Liver (tissue), 9 donors: ENCODE results near the gene HTATSF1. TPM values are rescaled to one million over a fixed set of nuclear protein-coding genes. Genes with fewer than 3 reads are reported as not detected.

Experiments
- DNase-seq: peaks from one replicate; pipeline ENCODE4 v3.0.0-alpha.2; 2017; ENCODE audit warnings: low spot score
- H3K27ac ChIP-seq, 2 donors: one replicate each; pipeline ENCODE4 v1.7.0; 2013; ENCODE audit warnings: inconsistent platforms in 2 of 2, low read length in 2 of 2, control low read depth in 1 of 2, low read depth in 1 of 2, mild to moderate bottlenecking in 1 of 2
- H3K27me3 ChIP-seq, 4 donors: one replicate each; pipeline versions ENCODE4 v1.6.1 to v1.7.0; 2013; ENCODE audit warnings: low read length in 3 of 4, inconsistent platforms in 1 of 4, mild to moderate bottlenecking in 1 of 4, moderate library complexity in 1 of 4; ENCODE audit not compliant: control insufficient read depth in 4 of 4, insufficient read depth in 4 of 4
- H3K36me3 ChIP-seq, 4 donors: one replicate each; pipeline versions ENCODE4 v1.6.1 to v1.7.0; 2013; ENCODE audit warnings: low read length in 3 of 4, mild to moderate bottlenecking in 3 of 4, low read depth in 1 of 4, moderate library complexity in 1 of 4; ENCODE audit not compliant: control insufficient read depth in 4 of 4, insufficient read depth in 3 of 4
- H3K4me1 ChIP-seq, 4 donors: one replicate each; pipeline versions ENCODE4 v1.6.1 to v1.7.0; 2013; ENCODE audit warnings: low read length in 3 of 4, mild to moderate bottlenecking in 3 of 4, moderate library complexity in 1 of 4; ENCODE audit not compliant: control insufficient read depth in 4 of 4, insufficient read depth in 4 of 4
- H3K4me3 ChIP-seq, 3 donors: one replicate each; pipeline versions ENCODE4 v1.6.1 to v1.7.0; 2013; ENCODE audit warnings: low read length in 3 of 3, control low read depth in 1 of 3, low read depth in 1 of 3, mild to moderate bottlenecking in 1 of 3
- H3K9ac ChIP-seq, 2 donors: one replicate each; pipeline ENCODE4 v1.7.0; 2013; ENCODE audit warnings: low read length in 2 of 2, mild to moderate bottlenecking in 2 of 2, moderate library complexity in 2 of 2, control low read depth in 1 of 2, low read depth in 1 of 2
- H3K9me3 ChIP-seq, 4 donors: one replicate each; pipeline versions ENCODE4 v1.6.1 to v1.7.0; 2013; ENCODE audit warnings: low read length in 3 of 4; ENCODE audit not compliant: control insufficient read depth in 4 of 4
- EGR1 ChIP-seq, 2 donors: IDR thresholded peaks; 2 replicates each; pipeline ENCODE4 v1.6.1; 2016 to 2018; ENCODE audit warnings: antibody characterized with exemption in 2 of 2, low read depth in 2 of 2
- FOXA1 ChIP-seq: IDR thresholded peaks from 2 replicates; pipeline ENCODE4 v1.6.1; 2016; ENCODE audit warnings: antibody characterized with exemption
- FOXA2 ChIP-seq: IDR thresholded peaks from 2 replicates; pipeline ENCODE4 v1.6.1; 2016; ENCODE audit warnings: antibody characterized with exemption
- GABPA ChIP-seq, 2 donors: IDR thresholded peaks in 1 of 2; conservative IDR thresholded peaks in 1 of 2; 2 replicates each; pipeline ENCODE4 v1.6.1; 2016; ENCODE audit warnings: antibody characterized with exemption in 2 of 2, mild to moderate bottlenecking in 1 of 2, moderate library complexity in 1 of 2
- HNF4A ChIP-seq, 2 donors: conservative IDR thresholded peaks; 2 replicates each; pipeline ENCODE4 v1.6.1; 2016; ENCODE audit warnings: antibody characterized with exemption in 2 of 2, mild to moderate bottlenecking in 2 of 2
- HNF4G ChIP-seq: IDR thresholded peaks from 2 replicates; pipeline ENCODE4 v1.6.1; 2016; ENCODE audit warnings: antibody characterized with exemption
- JUND ChIP-seq, 2 donors: IDR thresholded peaks; 2 replicates each; pipeline ENCODE4 v1.6.1; 2016; ENCODE audit warnings: antibody characterized with exemption in 2 of 2
- NR2F2 ChIP-seq: IDR thresholded peaks from 2 replicates; pipeline ENCODE4 v1.6.1; 2016; ENCODE audit warnings: antibody characterized with exemption
- RAD21 ChIP-seq, 2 donors: IDR thresholded peaks; 2 replicates each; pipeline ENCODE4 v1.6.1; 2016; ENCODE audit warnings: antibody characterized with exemption in 2 of 2, mild to moderate bottlenecking in 2 of 2
- RXRA ChIP-seq, 2 donors: IDR thresholded peaks; 2 replicates each; pipeline ENCODE4 v1.6.1; 2017 to 2018; ENCODE audit warnings: antibody characterized with exemption in 2 of 2, mild to moderate bottlenecking in 1 of 2
- SP1 ChIP-seq: IDR thresholded peaks from 2 replicates; pipeline ENCODE4 v1.6.1; 2018; ENCODE audit warnings: antibody characterized with exemption, mild to moderate bottlenecking
- TAF1 ChIP-seq: conservative IDR thresholded peaks from 2 replicates; pipeline ENCODE4 v1.6.1; 2016; ENCODE audit warnings: antibody characterized with exemption, mild to moderate bottlenecking
- YY1 ChIP-seq: IDR thresholded peaks from 2 replicates; pipeline ENCODE4 v1.6.1; 2016; ENCODE audit warnings: antibody characterized with exemption, mild to moderate bottlenecking
- WGBS: extraction: QIAGEN DNeasy Blood & Tissue Kit; methylation state at CpG from one replicate; pipeline ENCODE4 v1.1.7; 2013; 5-methylcytosine and 5-hydroxymethylcytosine counted together
- polyA plus RNA-seq, 2 donors: library from polyadenylated mRNA; stranded (reverse) in 1 of 2; unstranded in 1 of 2; fragments of 200-250 nt in 1 of 2; fragments of >200 nt in 1 of 2; fragmentation: Nextera tagmentation in 1 of 2; extraction: Ambion mirVana in 1 of 2; gene quantifications; one replicate each; pipeline versions ENCODE4 v1.2.1 to v1.2.3, GENCODE V29; 2013 to 2015
- total RNA-seq, 2 donors: library from RNA; depleted of rRNA; stranded (reverse); fragments of >200 nt; gene quantifications; one replicate each; pipeline ENCODE4 v1.2.3, GENCODE V29; 2014
- TF ChIP-seq, protein P1 (sequence below): IDR thresholded peaks from 2 replicates; pipeline ENCODE4 v1.6.1; 2016; ENCODE audit warnings: antibody characterized with exemption
- TF ChIP-seq, protein P2 (sequence below): fragments of 150-350 bp; IDR thresholded peaks from 2 replicates; pipeline ENCODE4 v1.5.1; 2017; ENCODE audit warnings: improper control_type of control experiment, low read depth, low read length; ENCODE audit not compliant: missing input control
- TF ChIP-seq, protein P3 (sequence below): IDR thresholded peaks from 2 replicates; pipeline ENCODE4 v1.6.1; 2016; ENCODE audit warnings: antibody characterized with exemption, mild to moderate bottlenecking
- TF ChIP-seq, protein P4 (sequence below): IDR thresholded peaks from 2 replicates; pipeline ENCODE4 v1.6.1; 2016; ENCODE audit warnings: antibody characterized with exemption
- donor health status: healthy.
- donor health status: healthy.
- donor health status: healthy.
- donor health status: healthy.
- donor health status: healthy.

HTATSF1 gene
- total and polyA plus RNA-seq, 4 donors: 12.5 to 35.7 (median 14.1) TPM

DNA sequence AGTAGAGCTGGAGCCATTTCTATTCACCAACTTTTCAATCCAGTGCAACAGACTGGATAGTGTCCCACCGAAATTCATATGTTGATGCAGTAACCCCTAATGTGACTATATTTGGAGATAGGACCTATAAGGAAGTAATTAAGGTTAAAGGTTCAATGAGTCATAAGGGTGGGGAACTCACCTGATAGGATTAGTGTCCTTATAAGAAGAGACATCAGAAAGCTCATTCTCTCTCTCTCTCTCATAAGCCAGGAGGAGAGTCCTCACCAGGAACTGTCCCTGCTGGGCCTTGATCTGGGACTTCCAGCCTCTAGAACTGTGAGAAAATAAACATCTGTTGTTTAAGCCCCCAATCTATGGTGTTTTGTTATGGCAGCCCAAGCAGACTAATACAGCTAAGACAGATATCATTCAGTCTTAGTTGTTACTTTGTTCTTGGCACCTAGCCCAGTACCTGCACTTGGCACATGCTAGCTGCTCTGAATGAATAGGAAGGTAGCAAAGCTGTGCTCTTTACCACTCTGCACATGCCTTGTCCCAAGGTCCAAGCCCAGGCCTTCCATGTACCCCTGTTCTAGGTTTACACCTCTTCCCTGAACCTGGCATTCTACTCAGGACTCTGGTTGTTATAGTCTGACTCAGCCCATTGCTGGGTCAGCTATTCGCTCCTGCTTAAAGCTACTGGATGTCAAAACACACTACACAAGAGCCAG, 28.8 kb upstream of the HTATSF1 start:
- Histone ChIP-seq H3K27me3 (peaks cover 0 to 4% (median 0%) of the 10 kb centered on the region in 4 donors), H3K9me3 (no peaks in the 10 kb centered on the region), H3K4me1 (no peaks in the 10 kb centered on the region), H3K27ac (no peak overlapping the region), H3K36me3 (no peaks in the 10 kb centered on the region), H3K9ac (no peak overlapping the region), H3K4me3 (no peak overlapping the region)
- WGBS: 90% methylated on average over 2 of the region's 2 CpGs
- no peak for DNase-seq
- TF ChIP-seq, protein P1, sequence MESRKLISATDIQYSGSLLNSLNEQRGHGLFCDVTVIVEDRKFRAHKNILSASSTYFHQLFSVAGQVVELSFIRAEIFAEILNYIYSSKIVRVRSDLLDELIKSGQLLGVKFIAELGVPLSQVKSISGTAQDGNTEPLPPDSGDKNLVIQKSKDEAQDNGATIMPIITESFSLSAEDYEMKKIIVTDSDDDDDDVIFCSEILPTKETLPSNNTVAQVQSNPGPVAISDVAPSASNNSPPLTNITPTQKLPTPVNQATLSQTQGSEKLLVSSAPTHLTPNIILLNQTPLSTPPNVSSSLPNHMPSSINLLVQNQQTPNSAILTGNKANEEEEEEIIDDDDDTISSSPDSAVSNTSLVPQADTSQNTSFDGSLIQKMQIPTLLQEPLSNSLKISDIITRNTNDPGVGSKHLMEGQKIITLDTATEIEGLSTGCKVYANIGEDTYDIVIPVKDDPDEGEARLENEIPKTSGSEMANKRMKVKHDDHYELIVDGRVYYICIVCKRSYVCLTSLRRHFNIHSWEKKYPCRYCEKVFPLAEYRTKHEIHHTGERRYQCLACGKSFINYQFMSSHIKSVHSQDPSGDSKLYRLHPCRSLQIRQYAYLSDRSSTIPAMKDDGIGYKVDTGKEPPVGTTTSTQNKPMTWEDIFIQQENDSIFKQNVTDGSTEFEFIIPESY: no peak
- TF ChIP-seq FOXA1 (no peak), RAD21 (IDR thresholded peaks at IDR 0.05) (no peak), SP1 (no peak), TAF1 (no peak), JUND (IDR thresholded peaks at IDR 0.05) (no peak), NR2F2 (no peak), HNF4G (no peak), GABPA (IDR thresholded peaks at IDR 0.05 in 1 of 2, conservative IDR thresholded peaks at IDR 0.05 in 1 of 2) (no peak)
- TF ChIP-seq, protein P2, sequence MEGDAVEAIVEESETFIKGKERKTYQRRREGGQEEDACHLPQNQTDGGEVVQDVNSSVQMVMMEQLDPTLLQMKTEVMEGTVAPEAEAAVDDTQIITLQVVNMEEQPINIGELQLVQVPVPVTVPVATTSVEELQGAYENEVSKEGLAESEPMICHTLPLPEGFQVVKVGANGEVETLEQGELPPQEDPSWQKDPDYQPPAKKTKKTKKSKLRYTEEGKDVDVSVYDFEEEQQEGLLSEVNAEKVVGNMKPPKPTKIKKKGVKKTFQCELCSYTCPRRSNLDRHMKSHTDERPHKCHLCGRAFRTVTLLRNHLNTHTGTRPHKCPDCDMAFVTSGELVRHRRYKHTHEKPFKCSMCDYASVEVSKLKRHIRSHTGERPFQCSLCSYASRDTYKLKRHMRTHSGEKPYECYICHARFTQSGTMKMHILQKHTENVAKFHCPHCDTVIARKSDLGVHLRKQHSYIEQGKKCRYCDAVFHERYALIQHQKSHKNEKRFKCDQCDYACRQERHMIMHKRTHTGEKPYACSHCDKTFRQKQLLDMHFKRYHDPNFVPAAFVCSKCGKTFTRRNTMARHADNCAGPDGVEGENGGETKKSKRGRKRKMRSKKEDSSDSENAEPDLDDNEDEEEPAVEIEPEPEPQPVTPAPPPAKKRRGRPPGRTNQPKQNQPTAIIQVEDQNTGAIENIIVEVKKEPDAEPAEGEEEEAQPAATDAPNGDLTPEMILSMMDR: no peak
- TF ChIP-seq, protein P3, sequence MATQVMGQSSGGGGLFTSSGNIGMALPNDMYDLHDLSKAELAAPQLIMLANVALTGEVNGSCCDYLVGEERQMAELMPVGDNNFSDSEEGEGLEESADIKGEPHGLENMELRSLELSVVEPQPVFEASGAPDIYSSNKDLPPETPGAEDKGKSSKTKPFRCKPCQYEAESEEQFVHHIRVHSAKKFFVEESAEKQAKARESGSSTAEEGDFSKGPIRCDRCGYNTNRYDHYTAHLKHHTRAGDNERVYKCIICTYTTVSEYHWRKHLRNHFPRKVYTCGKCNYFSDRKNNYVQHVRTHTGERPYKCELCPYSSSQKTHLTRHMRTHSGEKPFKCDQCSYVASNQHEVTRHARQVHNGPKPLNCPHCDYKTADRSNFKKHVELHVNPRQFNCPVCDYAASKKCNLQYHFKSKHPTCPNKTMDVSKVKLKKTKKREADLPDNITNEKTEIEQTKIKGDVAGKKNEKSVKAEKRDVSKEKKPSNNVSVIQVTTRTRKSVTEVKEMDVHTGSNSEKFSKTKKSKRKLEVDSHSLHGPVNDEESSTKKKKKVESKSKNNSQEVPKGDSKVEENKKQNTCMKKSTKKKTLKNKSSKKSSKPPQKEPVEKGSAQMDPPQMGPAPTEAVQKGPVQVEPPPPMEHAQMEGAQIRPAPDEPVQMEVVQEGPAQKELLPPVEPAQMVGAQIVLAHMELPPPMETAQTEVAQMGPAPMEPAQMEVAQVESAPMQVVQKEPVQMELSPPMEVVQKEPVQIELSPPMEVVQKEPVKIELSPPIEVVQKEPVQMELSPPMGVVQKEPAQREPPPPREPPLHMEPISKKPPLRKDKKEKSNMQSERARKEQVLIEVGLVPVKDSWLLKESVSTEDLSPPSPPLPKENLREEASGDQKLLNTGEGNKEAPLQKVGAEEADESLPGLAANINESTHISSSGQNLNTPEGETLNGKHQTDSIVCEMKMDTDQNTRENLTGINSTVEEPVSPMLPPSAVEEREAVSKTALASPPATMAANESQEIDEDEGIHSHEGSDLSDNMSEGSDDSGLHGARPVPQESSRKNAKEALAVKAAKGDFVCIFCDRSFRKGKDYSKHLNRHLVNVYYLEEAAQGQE: no peak

DNA sequence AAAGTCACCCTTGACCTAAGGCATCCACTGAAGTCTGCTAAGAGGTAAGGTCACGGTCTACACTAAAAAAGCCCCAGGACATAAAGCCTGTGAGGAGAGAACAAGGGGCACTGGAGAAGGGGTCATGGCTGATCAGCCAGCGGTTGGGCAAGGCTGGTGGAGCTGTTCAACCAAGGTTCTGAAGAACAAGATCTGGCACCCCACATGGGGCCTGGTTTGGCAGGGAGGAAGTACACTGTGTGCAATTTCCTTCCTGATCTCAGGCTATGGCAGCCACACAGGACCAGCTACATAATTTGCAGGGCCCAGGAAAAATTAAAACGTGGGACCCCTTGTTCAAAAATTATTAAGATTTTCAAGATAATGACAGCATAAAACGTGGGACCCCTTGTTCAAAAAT, 23.7 kb upstream of the HTATSF1 start:
- H3K4me3 ChIP-seq: no peak overlapping the region
- no peak overlapping the region for H3K9ac ChIP-seq
- no peaks in the 10 kb centered on the region for H3K9me3 ChIP-seq
- DNase-seq: no peak
- H3K27ac ChIP-seq: no peak overlapping the region
- peaks cover 0 to 4% (median 0%) of the 10 kb centered on the region in 4 donors for H3K27me3 ChIP-seq
- H3K36me3 ChIP-seq: no peaks in the 10 kb centered on the region
- WGBS: 83% methylated on average over 4 of the region's 4 CpGs
- no peaks in the 10 kb centered on the region for H3K4me1 ChIP-seq
- TF ChIP-seq JUND (IDR thresholded peaks at IDR 0.05): no peak
- no peak for TF ChIP-seq YY1
- TF ChIP-seq, protein P1: no peak
- TF ChIP-seq FOXA1: no peak
- no peak for TF ChIP-seq GABPA (IDR thresholded peaks at IDR 0.05 in 1 of 2, conservative IDR thresholded peaks at IDR 0.05 in 1 of 2)
- TF ChIP-seq HNF4G: no peak
- TF ChIP-seq, protein P4, sequence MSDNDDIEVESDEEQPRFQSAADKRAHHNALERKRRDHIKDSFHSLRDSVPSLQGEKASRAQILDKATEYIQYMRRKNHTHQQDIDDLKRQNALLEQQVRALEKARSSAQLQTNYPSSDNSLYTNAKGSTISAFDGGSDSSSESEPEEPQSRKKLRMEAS: no peak
- TF ChIP-seq SP1: no peak
- TF ChIP-seq, protein P3: no peak
- no peak for TF ChIP-seq NR2F2
- TF ChIP-seq HNF4A (conservative IDR thresholded peaks at IDR 0.05): no peak
- TF ChIP-seq RXRA (IDR thresholded peaks at IDR 0.05): no peak
- no peak for TF ChIP-seq RAD21 (IDR thresholded peaks at IDR 0.05)
- TF ChIP-seq FOXA2: no peak
- no peak for TF ChIP-seq EGR1 (IDR thresholded peaks at IDR 0.05; ENCODE audit: low read depth in 2 of 2)
